ENCODE results near the gene NUTM2G. TPM values are rescaled to one million over a fixed set of nuclear protein-coding genes. Genes with fewer than 3 reads are reported as not detected.
"Not testable (repeated sequence)": the region's sequence is repeated elsewhere in the genome, so short reads cannot be mapped to it uniquely, and the experiment has no call there.

Gene NUTM2G
- total RNA-seq, 3 donors from 2014 or later: not detected

DNA sequence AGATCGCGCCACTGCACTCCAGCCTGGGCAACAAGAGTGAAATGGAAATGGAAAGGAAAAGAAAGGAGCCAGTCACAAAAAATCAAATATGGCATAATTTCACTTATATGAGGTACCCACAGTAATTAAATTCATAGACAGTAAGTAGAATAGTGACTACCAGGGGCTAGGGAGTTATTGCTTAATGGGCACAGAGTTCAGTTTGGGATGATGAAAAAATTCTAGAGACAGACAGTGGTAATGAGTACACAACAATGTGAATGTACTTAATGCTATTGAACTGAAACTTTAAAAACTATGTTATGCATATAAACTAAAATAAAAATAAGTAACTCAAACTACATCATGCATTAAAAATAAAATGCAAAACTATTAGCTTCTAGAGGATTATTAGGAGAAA, 56.2 kb downstream of the NUTM2G start:
- DNase-seq; H3K9me3 Mint-ChIP-seq; ATAC-seq; H3K4me3 Mint-ChIP-seq; H3K36me3 Mint-ChIP-seq (ENCODE audit: insufficient read depth); H3K27me3 Mint-ChIP-seq (ENCODE audit: low read depth): not testable (repeated sequence)
- peaks cover 20% of the 10 kb centered on the region for H3K4me1 Mint-ChIP-seq (ENCODE audit: low read depth)

Other genes starting within 250 kb of the NUTM2G start
- gene ZNF510, start 150.8 kb upstream of the NUTM2G start, total RNA-seq: 1 to 10 TPM; 2.7 to 4.8 (median 3.6) TPM
- 1 to 10 TPM; 2.8 to 3.4 (median 3.0) TPM for gene ZNF782, start 74.3 kb upstream of the NUTM2G start, total RNA-seq
- gene CTSV, start 110.3 kb downstream of the NUTM2G start, total RNA-seq: under 1 TPM in 2 of 3 donors, not detected in 1; 0.14 to 0.34 TPM

Data from activated T-cell treated with anti-CD3 and anti-CD28 coated beads, Interleukin-2, amount 50 U/mL, for 4 hours (primary cell).